Esophagus squamous epithelium (tissue), 5 donors: ENCODE measurements around the gene CASP7. TPM values are rescaled to one million over a fixed set of nuclear protein-coding genes. Genes with fewer than 3 reads are reported as not detected.

Experiments used
- DNase-seq: peaks from one replicate; lab custom pipeline; 2025; lab: John Stamatoyannopoulos, UW
- H3K27ac ChIP-seq, 4 donors: fragments of 200-600 bp; sonication (generic); one replicate each; pipeline ENCODE4 v1.5.1; 2016 to 2019; ENCODE audit warnings: mild to moderate bottlenecking in 1 of 4
- H3K27me3 ChIP-seq, 4 donors: fragments of 200-600 bp; sonication (generic); 1 replicate in 3 of 4; 2 replicates in 1 of 4; pipeline versions ENCODE4 v1.5.1 to v1.6.0; 2017 to 2021; ENCODE audit warnings: antibody characterized with exemption in 1 of 4
- H3K36me3 ChIP-seq, 3 donors: fragments of 200-600 bp; sonication (generic); one replicate each; pipeline ENCODE4 v1.5.1; 2016 to 2019
- H3K4me1 ChIP-seq, 3 donors: fragments of 200-600 bp; sonication (generic); one replicate each; pipeline ENCODE4 v1.5.1; 2017 to 2019
- H3K4me3 ChIP-seq, 4 donors: fragments of 200-600 bp; sonication (generic); 1 replicate in 3 of 4; 2 replicates in 1 of 4; pipeline ENCODE4 v1.5.1; 2016 to 2019; ENCODE audit warnings: mild to moderate bottlenecking in 2 of 4, moderate library complexity in 1 of 4
- H3K9me3 ChIP-seq, 3 donors: fragments of 200-600 bp; sonication (generic); one replicate each; pipeline ENCODE4 v1.5.1; 2016 to 2019
- CTCF ChIP-seq, 6 experiments: fragments of 450-650 bp in 4 of 6; fragments of 200-600 bp in 2 of 6; sonication (generic) in 2 of 6; IDR thresholded peaks; one replicate each; pipeline ENCODE4 v1.5.1; 2016 to 2019; ENCODE audit warnings: antibody characterized with exemption in 6 of 6, mild to moderate bottlenecking in 4 of 6, moderate library complexity in 4 of 6
- POLR2A ChIP-seq, 4 donors: fragments of 450-650 bp; IDR thresholded peaks; one replicate each; pipeline ENCODE4 v1.6.1; 2017; ENCODE audit warnings: antibody characterized with exemption in 4 of 4, mild to moderate bottlenecking in 4 of 4, moderate library complexity in 3 of 4
- WGBS, 2 donors: methylation state at CpG; one replicate each; pipeline ENCODE4 v1.1.5; 2018; 5-methylcytosine and 5-hydroxymethylcytosine counted together
- intact Hi-C: fragments of 100-400 bp; cut with DNase I; formaldehyde crosslinking; loops from one replicate; pipeline ENCODE4 v1.15.0; 2022
- total RNA-seq, 4 donors: library from RNA; depleted of rRNA; stranded (reverse); fragments of >200 nt; gene quantifications; one replicate each; pipeline ENCODE4 v1.1.0, GENCODE V29; 2016
- donor health status: DM: yes; HTN: yes; CAD: no.

Gene CASP7
- total RNA-seq, 4 donors from 2014 or later = 12.9 to 24.2 (median 18.8) TPM

- no peak for TF ChIP-seq CTCF (IDR thresholded peaks at IDR 0.05)
- TF ChIP-seq POLR2A (IDR thresholded peaks at IDR 0.05) = no peak
- Histone ChIP-seq H3K27ac (no peak overlapping the region), H3K4me3 (no peak overlapping the region), H3K36me3 (no peaks in the 10 kb centered on the region), H3K9me3 (peaks cover 0 to 7% (median 0%) of the 10 kb centered on the region in 3 donors), H3K4me1 (no peaks in the 10 kb centered on the region), H3K27me3 (peaks cover 0 to 3% (median 0%) of the 10 kb centered on the region in 4 donors)
- DNase-seq = no peak
- intact Hi-C loops = no loop called here
- 87 to 88% methylated on average over 4 of the region's 4 CpGs for WGBS, 2 donors
These were observed 14.4 kb upstream of the CASP7 start for GRCh38 chr10:113665352-113665751.

- 45% methylated on average over 6 of the region's 6 CpGs for WGBS, 2 donors
- Histone ChIP-seq H3K36me3 (no peaks in the 10 kb centered on the region), H3K4me1 (no peaks in the 10 kb centered on the region), H3K27me3 (peaks cover 0 to 6% (median 0%) of the 10 kb centered on the region in 4 donors), H3K9me3 (peaks cover 0 to 12% (median 0%) of the 10 kb centered on the region in 3 donors), H3K27ac (no peak overlapping the region), H3K4me3 (no peak overlapping the region)
- no peak for DNase-seq
- TF ChIP-seq POLR2A (IDR thresholded peaks at IDR 0.05) = no peak
- no peak for TF ChIP-seq CTCF (IDR thresholded peaks at IDR 0.05)
- intact Hi-C loops = no loop called here
These were observed 13.8 kb upstream of the CASP7 start for GRCh38 chr10:113665806-113666354.

- H3K4me1 ChIP-seq = no peaks in the 10 kb centered on the region
- TF ChIP-seq CTCF (IDR thresholded peaks at IDR 0.05) (no peak), POLR2A (IDR thresholded peaks at IDR 0.05) (no peak)
- H3K9me3 ChIP-seq = peaks cover 0 to 15% (median 0%) of the 10 kb centered on the region in 3 donors
- no peak overlapping the region for H3K4me3 ChIP-seq
- 22 to 61% methylated on average over 5 of the region's 5 CpGs for WGBS, 2 donors
- intact Hi-C loops = no loop called here
- H3K27ac ChIP-seq = no peak overlapping the region
- H3K27me3 ChIP-seq = peaks cover 0 to 11% (median 0%) of the 10 kb centered on the region in 4 donors
- no peak for DNase-seq
- no peaks in the 10 kb centered on the region for H3K36me3 ChIP-seq
These were observed 12.9 kb upstream of the CASP7 start for GRCh38 chr10:113666682-113667252.

- no peaks in the 10 kb centered on the region for H3K36me3 ChIP-seq
- H3K4me3 ChIP-seq = peak overlapping the region; percentile 80 to 99 (median 94)
- intact Hi-C loops = no loop called here
- no peaks in the 10 kb centered on the region for H3K9me3 ChIP-seq
- no peaks in the 10 kb centered on the region for H3K27me3 ChIP-seq
- TF ChIP-seq POLR2A (IDR thresholded peaks at IDR 0.05) = peak in 1 of 4 donors; percentile 43
- TF ChIP-seq CTCF (IDR thresholded peaks at IDR 0.05) = no peak
- no peak for DNase-seq
- WGBS, 2 donors = 1 to 4% methylated on average over 7 to 15 of the region's 28 CpGs
- peak overlapping the region; percentile 95 to 99 (median 97) for H3K27ac ChIP-seq
- peaks cover 8 to 30% (median 15%) of the 10 kb centered on the region in 3 donors for H3K4me1 ChIP-seq
These were observed 739 bp downstream of the CASP7 start for GRCh38 chr10:113680190-113681111.
